HG02571 (cell line): ENCODE measurements around the gene PDIA3.
"Not testable (repeated sequence)": the region's sequence is repeated elsewhere in the genome, so short reads cannot be mapped to it uniquely, and the experiment has no call there.

Experiments
- ATAC-seq: cut with Tn5 transposase; IDR thresholded peaks from one replicate; pipeline ENCODE4 v1.9.1; 2021; ENCODE audit warnings: mild to moderate bottlenecking, moderate library complexity; ENCODE audit not compliant: unreplicated experiment

The PDIA3 gene

GRCh38 chr15:43808960-43809678 lies 62.9 kb downstream of the PDIA3 start:
- ATAC-seq, result no peak

GRCh38 chr15:43815064-43815463 lies 68.8 kb downstream of the PDIA3 start:
- ATAC-seq, result not testable (repeated sequence)

DNA sequence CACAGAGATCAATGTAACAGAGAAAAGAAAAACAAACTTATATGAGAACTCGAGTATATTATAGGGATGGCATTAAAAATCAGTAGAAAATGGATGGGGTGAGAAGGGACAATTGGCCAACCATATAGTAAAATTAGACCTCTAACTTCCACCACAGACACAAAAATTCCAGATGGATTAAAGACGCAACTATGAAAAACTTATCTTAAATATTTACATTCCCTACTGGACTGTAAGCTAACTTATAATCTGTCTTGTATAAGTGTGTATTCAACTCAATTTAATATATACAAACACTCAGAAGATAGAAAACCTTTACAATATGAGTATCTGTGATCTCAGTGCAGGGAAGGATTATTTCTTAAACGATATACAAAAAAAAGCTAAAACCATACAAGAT lies 75.3 kb downstream of the PDIA3 start:
- ATAC-seq, result no peak
